Measurements from ENCODE around the gene HPSE2. TPM values are rescaled to one million over a fixed set of nuclear protein-coding genes. Genes with fewer than 3 reads are reported as not detected.

Gene HPSE2
- total and polyA plus RNA-seq, 2 of the 13 experiments (the other 11 are each of a cell fraction or from before 2014, with no cell fraction given), result 0.01 TPM; not detected in 1

- no peaks in the 10 kb centered on the region for H3K36me3 ChIP-seq (replicated peaks in 1 of 2; ENCODE audit: control insufficient read depth in 1 of 2, insufficient read depth in 2 of 2, low read length in 2 of 2)
- in situ Hi-C loops (cut with HindIII; ENCODE audit: extremely low pct_ligation_motif_present, low pct_unique_long_range_greater_than_20kb) (no loop called here), intact Hi-C loops (cut with micrococcal nuclease; ENCODE audit: unreplicated experiment) (no loop called here)
- H2AFZ ChIP-seq (ENCODE audit: low read length), result no peak overlapping the region
- FAIRE-seq (no peak), DNase-seq (ENCODE audit: low spot score) (no peak), ATAC-seq (no peak)
- no TSS peak for BruUV-seq (replicated peaks)
- no peak overlapping the region for H3K27ac ChIP-seq (ENCODE audit: extremely low read length, insufficient read depth, low read length)
- POLR2A ChIA-PET, result no interaction called here
- H3K27me3 ChIP-seq (ENCODE audit: control insufficient read depth in 1 of 2, insufficient read depth in 2 of 2, low read length in 2 of 2), result no peaks in the 10 kb centered on the region
- CTCF ChIA-PET (ENCODE audit: low intra/inter-chr PET ratio, low total read pairs), result no interaction called here
- no peaks in the 10 kb centered on the region for H3K4me1 ChIP-seq (ENCODE audit: insufficient read depth, low read length)
- H4K20me1 ChIP-seq (ENCODE audit: insufficient read depth, low read length), result no peaks in the 10 kb centered on the region
- no peak overlapping the region for H3K9ac ChIP-seq (ENCODE audit: insufficient read depth, low read depth, low read length)
- H3K9me3 ChIP-seq (ENCODE audit: low read length), result no peaks in the 10 kb centered on the region
- H3K79me2 ChIP-seq (ENCODE audit: insufficient read depth, low read length), result no peaks in the 10 kb centered on the region
- H3K4me3 ChIP-seq (replicated peaks in 1 of 3; ENCODE audit: insufficient read depth in 1 of 3, low read depth in 2 of 3, low read length in 3 of 3), result no peak overlapping the region
- H3K4me2 ChIP-seq (ENCODE audit: low read depth, low read length), result no peak overlapping the region
- TF ChIP-seq ZNF75D (CRISPR knock-in tag; IDR thresholded peaks at IDR 0.05; ENCODE audit: borderline replicate concordance), result no peak
- TF ChIP-seq CENPBD1 (CRISPR knock-in tag; IDR thresholded peaks at IDR 0.05; ENCODE audit: borderline replicate concordance, low read depth), result no peak
- TF ChIP-seq ZNF792 (CRISPR knock-in tag; IDR thresholded peaks at IDR 0.05), result no peak
- TF ChIP-seq ZNF549 (CRISPR knock-in tag; IDR thresholded peaks at IDR 0.05), result no peak
- no peak for TF ChIP-seq RFX5 (IDR thresholded peaks at IDR 0.05; ENCODE audit: low read depth, low read length)
- no peak for TF ChIP-seq ZNF292 (CRISPR knock-in tag; IDR thresholded peaks at IDR 0.05; ENCODE audit: borderline replicate concordance, low read depth)
- TF ChIP-seq MIER3 (CRISPR knock-in tag; IDR thresholded peaks at IDR 0.05; ENCODE audit: borderline replicate concordance), result no peak
- no peak for TF ChIP-seq ZNF512B (CRISPR knock-in tag; IDR thresholded peaks at IDR 0.05; ENCODE audit: borderline replicate concordance)
- TF ChIP-seq RFX3 (CRISPR knock-in tag; IDR thresholded peaks at IDR 0.05), result no peak
- TF ChIP-seq ZNF841 (CRISPR knock-in tag; IDR thresholded peaks at IDR 0.05; ENCODE audit: borderline replicate concordance), result no peak
- TF ChIP-seq RXRB (CRISPR knock-in tag; IDR thresholded peaks at IDR 0.05; ENCODE audit: borderline replicate concordance), result no peak
- TF ChIP-seq MTA3 (CRISPR knock-in tag; IDR thresholded peaks at IDR 0.05), result no peak
- no peak for TF ChIP-seq ZFP37 (CRISPR knock-in tag; IDR thresholded peaks at IDR 0.05; ENCODE audit: borderline replicate concordance)
Measured at GRCh38 chr10:98825741-98826140, 409.9 kb downstream of the HPSE2 start.
